SU-DHL-6 (cell line): ENCODE measurements around the gene ZFP37.

Experiments
- CTCF ChIP-seq: fragments of 200-600 bp; sonication (generic); IDR thresholded peaks from one replicate; pipeline ENCODE4 v1.5.1; 2017; ENCODE audit warnings: antibody characterized with exemption, mild to moderate bottlenecking, low read length, moderate library complexity; ENCODE audit not compliant: insufficient read depth, poor library complexity, severe bottlenecking
- EZH2phosphoT487 ChIP-seq: fragments of 200-600 bp; sonication (generic), shearing (Covaris generic); conservative IDR thresholded peaks from 2 replicates; pipeline ENCODE4 v1.6.1; 2018; ENCODE audit warnings: mild to moderate bottlenecking, antibody characterized with exemption, low read length, moderate library complexity, mixed read lengths

GRCh38 chr9:113042884-113043657 is 13.5 kb downstream of the ZFP37 start:
- TF ChIP-seq CTCF (no peak), EZH2phosphoT487 (no peak)
